CD4-positive, alpha-beta T cell treated with Interleukin-10 for 1 hour (primary cell): ENCODE measurements around the gene RBFOX1.

Experiments used
- DNase-seq: peaks from one replicate; pipeline ENCODE4 v3.0.0-alpha.2; 2020

RBFOX1 gene

GRCh38 chr16:7376227-7376626 lies 43.6 kb downstream of the RBFOX1 start:
- DNase-seq: no peak

DNA sequence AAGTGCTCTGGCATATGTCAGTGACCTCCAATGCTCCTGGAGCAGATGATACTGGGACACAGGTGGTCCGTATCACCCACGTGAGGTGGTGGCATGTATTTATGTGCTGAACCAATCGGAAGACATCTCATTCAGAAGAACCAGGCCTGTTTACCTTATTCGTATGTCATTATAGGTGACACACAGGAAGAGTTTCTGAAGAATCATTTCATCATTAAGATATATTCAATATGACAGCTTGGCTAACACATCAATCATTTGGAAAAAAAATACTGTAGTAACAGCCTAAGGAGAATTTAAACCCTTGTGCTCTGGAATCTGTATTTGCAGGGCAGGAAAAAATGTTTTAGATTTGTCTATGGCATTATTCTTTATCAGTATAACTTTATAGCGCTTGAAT lies 44.6 kb downstream of the RBFOX1 start:
- no peak for DNase-seq

DNA sequence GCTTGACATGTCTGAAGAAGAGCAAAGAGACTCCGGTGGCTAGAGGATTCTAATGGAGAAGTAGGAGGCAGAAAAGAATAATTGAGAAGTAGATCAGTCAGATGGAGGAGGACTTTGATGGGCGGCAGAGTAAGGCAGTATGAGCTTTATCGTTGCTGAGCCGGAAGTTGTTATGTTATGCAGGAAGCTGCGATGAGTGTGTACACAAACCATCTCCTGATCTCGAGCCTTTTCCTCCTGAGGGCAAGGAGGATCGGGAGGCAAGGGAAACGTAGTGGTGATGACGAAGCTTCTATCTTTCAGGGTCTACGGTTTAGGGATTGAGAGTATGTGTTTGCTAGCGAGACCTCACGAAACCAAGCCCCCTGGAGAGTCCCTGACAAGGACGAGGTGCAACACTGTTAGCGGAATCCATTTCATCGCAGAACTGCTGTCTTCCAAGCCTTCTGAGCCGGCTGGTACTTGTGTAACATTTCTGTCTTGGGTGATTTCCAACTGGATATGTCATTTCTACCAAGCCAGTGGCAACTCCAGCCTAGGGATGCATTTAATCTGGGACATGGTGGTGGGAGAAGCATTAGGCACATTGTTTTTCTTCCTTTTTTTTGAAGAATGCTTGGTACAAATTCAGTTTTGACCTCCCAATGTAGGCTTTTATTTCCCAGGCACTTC lies 45.5 kb downstream of the RBFOX1 start:
- DNase-seq: no peak

DNA sequence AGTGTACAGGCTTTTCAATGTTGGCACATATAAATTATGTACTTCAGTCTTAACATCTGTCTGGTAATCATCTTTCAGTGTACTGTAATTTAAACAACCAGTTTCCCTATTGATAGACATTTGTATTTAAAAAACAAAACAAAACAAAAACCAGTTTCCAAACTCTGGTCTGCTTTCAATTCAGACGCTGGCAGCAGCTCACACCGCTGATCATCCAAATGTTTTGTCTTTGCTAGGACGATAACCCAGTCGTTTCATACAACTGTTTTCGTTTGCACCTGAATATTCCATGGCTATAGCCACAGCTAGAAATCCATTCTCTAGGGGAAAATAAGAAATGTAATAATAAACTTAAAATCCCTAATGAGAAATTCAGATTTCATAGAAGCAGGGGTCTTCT lies 47.8 kb downstream of the RBFOX1 start:
- no peak for DNase-seq

DNA sequence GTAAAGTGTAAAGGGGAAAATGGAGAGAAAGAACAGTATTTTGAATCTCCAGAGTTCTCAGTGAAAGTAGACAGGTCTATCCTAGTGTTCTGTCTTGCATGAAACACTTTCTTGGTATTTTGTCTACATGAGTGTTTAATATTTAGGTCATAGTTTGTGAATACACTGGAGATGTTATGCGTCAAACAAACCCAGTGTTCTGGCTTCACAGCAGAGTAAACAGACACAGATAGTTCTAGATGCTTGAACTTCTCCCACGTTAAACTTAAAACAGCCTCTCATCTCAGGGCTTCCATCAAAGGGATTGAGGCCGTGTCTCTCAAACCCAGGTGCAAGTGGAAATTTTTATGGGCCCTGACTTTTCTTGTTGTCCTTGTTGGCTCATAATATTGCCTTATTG lies 48.3 kb downstream of the RBFOX1 start:
- no peak for DNase-seq

- no peak for DNase-seq
Observed at GRCh38 chr16:7381671-7382070, 49.0 kb downstream of the RBFOX1 start.

DNA sequence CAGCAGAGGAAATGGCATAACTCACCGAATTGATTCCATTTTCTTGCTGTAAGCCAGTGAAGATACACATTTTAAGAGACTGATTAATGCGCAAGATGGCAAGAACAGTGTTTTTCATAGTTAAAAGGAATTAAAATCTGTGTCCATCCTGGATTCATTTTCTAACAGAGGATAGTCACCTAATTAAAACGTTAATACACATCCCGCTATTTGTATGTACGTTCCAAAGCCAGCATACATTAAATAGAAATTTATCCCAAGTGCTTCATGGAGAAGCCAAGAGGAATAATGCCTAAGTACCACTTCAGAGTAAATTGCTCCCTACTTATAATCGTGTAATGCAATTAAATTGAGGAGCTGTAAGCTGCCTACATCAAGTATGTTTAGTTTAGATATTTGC lies 49.9 kb downstream of the RBFOX1 start:
- DNase-seq: no peak

- DNase-seq: no peak
Observed at GRCh38 chr16:7390974-7391373, 58.3 kb downstream of the RBFOX1 start.

DNA sequence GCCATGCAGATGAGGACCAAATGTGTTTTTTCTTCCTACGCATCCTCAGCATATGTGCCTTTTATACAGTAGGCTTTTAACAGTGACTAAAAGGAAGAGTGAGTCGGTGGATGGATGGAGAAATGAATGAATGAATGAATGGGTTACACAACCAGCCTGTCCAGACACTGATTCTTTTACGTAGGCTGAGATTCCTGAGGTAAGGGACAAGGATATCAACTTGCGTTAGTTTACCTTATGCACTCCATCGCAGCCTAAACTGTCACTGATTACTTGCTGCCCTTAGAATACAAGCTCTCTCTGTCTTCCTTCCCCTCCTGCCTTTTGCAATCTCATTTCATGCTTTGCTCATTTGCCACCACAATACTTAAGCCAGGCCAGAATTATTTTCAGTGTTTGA lies 59.0 kb downstream of the RBFOX1 start:
- no peak for DNase-seq

- DNase-seq: no peak
Observed at GRCh38 chr16:7392206-7392605, 59.6 kb downstream of the RBFOX1 start.

DNA sequence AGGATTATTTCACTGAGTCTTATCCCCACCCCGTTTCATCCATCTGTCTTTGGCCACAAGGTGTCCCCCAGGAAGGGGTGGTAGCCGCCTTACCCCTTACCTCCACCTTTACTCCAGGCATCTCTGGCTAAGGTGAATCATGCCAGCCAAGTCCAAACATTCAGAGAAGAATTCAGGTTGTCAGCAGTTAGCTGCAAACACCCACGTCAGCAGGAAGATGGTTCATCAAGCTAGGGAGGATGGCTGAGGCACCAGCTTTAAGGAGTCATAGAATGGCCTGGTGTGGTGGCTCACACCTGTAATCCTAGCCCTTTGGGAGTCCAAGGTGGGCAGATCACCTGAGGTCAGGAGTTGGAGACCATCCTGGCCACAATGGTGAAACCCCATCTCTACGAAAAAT lies 61.0 kb downstream of the RBFOX1 start:
- no peak for DNase-seq

DNA sequence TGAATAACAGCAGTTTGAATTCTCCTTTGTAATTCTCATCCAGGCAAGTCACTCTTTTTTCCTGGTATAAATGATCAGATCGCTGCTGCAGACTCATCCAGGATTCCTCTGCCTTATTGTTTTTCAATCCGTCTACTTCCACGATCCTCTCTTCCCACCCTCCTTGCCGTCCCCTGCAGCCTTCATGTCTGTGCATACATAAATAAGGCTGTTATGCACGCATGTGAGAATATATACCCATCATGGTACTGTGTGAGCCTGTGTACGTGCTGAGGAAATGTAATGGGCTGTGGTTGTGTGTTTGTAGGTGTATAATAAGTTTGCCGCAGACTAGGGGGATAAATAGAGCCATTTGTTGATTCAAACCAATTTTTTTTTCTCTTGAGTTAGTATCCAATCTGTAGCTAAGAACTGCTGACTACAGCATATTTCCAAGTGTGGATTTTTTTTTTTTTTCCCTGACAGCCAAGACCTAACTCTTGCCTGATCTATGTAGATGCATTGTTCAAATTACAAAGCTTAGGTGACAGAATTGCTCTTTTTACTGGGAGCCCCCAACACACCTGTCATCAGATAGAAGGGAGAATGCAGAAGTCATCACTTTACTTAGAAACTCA lies 62.2 kb downstream of the RBFOX1 start:
- DNase-seq: no peak

DNA sequence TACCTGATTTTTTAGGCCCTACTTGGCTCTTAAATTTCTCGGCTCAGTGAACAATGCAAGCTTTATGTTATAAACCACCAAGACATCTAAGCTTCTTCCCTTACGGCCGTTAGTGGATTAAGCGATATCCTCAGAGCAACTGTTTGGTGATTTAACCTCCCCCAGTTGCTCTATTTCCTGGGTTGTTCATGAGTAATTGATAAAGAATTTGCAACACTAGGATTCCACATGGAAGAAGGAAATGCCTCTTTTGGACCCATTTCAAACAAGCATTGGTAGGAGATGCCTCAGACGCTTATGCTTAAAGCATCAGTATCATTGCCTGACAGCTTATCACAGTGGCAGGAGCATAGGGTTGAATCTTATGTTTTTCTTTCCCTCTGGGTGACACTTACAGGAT lies 65.3 kb downstream of the RBFOX1 start:
- no peak for DNase-seq

- no peak for DNase-seq
Observed at GRCh38 chr16:7398536-7398935, 65.9 kb downstream of the RBFOX1 start.

DNA sequence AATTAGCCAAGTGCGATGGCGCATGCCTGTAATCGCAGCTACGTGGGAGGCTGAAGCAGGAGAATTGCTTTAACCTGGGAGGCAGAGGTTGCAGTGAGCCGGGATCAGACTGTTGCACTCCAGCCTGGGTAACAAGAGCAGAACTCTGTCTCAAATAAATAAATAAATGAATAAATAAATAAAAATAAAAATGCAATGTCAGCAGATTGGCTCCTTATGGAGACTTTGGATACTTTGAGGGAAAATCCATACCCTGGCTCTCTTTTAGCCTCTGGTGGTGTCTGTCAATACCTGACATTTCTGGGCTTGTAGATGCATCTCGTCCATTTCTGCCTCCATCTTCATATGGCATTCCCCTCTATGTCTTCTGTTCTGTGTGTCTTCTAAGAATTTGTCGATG lies 66.7 kb downstream of the RBFOX1 start:
- DNase-seq: no peak

DNA sequence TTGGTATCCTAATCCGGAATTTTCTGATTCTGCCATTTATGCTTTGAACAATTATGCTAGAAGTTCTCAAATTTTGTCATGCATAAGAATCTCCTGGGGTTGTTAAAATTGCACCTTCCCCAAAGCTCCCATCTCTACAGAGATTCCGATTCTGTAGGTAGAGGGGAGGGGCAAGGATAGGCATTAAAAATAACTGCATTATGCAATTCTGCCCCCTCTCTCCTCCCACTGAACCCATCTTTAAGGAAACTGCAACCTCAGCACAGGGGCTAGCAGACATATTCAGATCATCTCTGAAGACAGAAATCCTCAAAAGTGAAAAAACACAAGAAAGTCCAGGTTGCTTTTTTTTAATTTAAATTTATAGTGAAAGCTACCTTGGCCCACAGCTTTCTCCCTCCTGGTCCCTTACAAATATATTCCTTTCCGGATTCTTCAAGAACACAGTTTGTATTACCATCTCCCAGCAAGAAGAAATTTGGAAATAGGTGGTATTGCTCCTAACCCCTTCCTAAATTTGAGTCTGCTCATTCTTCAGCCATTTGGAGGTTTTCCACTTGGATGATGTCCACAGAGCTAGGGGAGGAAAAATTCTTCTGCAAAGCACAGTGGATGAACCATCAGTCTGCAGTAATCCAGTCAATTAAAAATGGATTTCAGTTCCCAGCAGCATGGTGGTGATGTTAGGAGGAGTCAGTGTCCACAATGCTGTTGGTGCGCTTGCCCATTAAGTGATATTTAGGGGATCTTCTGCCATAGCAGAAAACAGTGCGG lies 67.7 kb downstream of the RBFOX1 start:
- no peak for DNase-seq

DNA sequence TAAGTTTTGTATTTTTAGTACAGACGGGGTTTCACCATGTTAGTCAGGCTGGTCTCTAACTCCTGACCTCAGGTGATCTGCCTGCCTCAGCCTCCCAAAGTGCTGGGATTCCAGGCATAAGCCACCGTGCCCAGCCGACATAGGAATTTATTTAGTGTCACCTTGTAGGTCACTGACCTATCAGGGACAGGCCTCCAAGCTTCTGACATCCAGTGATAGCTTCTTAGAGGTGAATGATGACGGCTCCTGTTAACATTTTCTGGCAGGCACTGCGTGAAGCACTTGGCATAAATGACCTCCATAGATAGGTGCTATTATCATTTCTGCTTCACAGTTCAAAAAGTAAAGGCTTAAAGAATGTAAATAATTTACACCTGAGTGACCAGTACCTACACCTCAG lies 71.6 kb downstream of the RBFOX1 start:
- no peak for DNase-seq

- DNase-seq: no peak
Observed at GRCh38 chr16:7405166-7405565, 72.5 kb downstream of the RBFOX1 start.

- no peak for DNase-seq
Observed at GRCh38 chr16:7408700-7409365, 76.2 kb downstream of the RBFOX1 start.

- DNase-seq: no peak
Observed at GRCh38 chr16:7419441-7419840, 86.8 kb downstream of the RBFOX1 start.

- DNase-seq: no peak
Observed at GRCh38 chr16:7420079-7420478, 87.4 kb downstream of the RBFOX1 start.

DNA sequence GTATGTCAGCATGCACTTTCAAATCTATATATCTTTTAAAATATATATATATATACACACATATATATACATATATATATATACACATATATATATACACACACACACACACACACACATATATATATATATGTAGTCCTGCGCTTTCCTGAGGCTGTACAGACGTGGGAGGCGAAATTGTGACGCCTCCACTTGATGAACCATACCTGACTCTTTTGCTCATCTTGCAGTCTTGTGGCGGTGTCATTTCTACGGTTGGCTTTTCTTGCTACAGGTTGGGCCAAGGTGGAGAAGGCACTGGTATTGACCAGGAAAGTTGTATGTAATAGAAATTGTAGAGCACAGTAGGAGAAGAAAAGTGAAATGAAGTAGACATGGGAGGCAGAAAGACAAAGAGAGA lies 88.2 kb downstream of the RBFOX1 start:
- DNase-seq: no peak

GRCh38 chr16:7421578-7421977 lies 88.9 kb downstream of the RBFOX1 start:
- no peak for DNase-seq
